Esophagus mucosa (tissue), 1 donor: ENCODE measurements around the gene PERM1. TPM values are rescaled to one million over a fixed set of nuclear protein-coding genes. Genes with fewer than 3 reads are reported as not detected.
A peak's percentile ranks its signal among the peaks of the same experiment; 100 is the strongest.

Experiments used
- ATAC-seq: fragments of 200-7000 bp; cut with Tn5 transposase; one replicate; pipeline ENCODE4 v1.9.1; 2020
- total RNA-seq: library from RNA; stranded (reverse); gene quantifications from one replicate; pipeline ENCODE4 v1.2.4, GENCODE V29; 2023
- donor health status: DM: yes; HTN: yes; CAD: no.

PERM1 gene
- total RNA-seq, 1 donor from 2014 or later = not detected

GRCh38 chr1:932776-933602 lies 48.9 kb downstream of the PERM1 start:
- peak; percentile 75 for ATAC-seq

GRCh38 chr1:932173-932510 lies 49.8 kb downstream of the PERM1 start:
- ATAC-seq = no peak

- no peak for ATAC-seq
Observed at GRCh38 chr1:931380-932172, 50.3 kb downstream of the PERM1 start.

DNA sequence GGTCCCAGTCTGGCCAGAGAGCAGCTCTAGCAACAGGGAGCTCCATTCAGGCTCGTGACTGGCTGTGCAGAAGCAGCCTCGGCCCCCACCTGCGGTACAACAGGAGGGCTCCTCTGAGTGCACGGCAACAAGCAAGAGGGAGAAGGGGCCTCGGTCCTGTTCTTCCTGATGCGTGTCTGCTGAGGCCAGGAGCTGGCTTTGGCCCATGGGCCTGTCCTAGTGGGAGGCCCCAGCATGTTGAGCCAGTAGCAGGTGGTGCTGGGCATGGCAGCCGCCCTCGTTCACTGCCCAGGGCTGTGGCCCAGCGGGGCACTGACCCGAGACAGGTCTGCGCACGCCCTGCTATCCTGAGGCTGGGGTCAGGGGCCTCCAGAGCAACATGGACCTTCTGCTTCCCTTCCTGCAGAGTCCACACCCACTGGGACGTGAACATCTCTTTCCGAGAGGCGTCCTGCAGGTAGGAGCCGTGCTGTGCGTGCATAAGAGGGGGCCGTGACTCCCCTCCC lies 51.2 kb downstream of the PERM1 start:
- ATAC-seq = no peak

DNA sequence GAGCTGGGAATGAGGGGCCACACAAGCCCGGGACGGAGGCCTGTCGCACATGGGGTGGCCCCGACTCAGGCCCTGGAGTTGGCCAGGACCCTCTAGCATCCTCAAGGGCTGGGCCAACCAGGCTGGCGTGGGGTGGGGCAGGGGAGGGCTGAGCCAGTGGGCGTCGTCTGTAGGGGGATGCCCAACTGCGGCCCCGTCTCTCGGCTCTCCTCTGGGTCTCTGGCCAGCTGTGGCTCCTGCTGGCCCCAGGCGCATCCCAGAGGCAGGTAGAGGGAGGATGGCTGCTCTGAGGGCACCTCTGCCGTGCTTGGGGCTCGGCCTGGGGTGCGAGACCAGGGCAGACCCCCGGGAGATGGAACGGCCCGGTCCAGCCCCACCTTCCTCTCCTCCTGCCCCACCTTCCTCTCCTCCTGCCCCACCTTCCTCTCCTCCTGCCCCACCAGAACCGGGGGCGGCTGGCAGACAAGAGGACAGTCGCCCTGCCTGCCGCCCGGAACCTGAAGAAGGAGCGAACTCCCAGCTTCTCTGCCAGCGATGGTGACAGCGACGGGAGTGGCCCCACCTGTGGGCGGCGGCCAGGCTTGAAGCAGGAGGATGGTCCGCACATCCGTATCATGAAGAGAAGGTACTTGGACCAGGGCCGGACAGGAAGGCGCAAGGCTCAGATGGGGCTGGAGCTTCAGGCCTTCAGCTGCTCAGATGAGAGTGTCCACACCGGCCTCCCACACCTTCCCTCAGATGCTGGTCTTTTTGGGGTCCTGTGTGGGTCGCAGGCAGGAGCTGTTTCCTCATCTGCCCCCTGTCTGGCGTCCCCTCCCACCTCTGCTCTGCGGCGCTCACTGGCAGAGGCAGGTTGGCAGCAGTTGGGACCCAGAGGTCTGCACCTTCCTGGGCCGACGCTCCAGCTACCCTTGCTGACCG lies 51.9 kb downstream of the PERM1 start:
- no peak for ATAC-seq

- no peak for ATAC-seq
Observed at GRCh38 chr1:928825-929661, 52.9 kb downstream of the PERM1 start.

DNA sequence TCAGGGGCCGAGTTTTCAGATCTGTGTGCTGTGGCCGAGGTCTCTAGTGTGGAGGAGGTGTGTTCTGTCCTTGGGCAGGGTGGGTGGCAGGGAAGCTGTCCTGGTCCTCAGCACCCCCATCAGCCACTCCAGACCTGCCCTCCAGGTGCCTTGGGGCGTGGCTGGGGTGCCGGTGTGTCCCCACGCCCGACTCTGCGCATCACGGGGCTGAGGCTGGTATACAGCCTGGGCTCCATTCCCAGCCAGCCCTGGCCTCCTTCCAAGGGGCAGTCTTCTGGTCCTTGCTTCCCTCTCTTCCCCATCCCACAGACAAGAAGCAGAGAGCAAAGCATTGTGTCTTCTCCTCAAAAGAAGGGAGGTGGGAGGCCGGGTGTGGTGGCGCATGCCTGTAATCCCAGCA lies 54.1 kb downstream of the PERM1 start:
- ATAC-seq = no peak

GRCh38 chr1:927234-927633 lies 54.7 kb downstream of the PERM1 start:
- no peak for ATAC-seq

GRCh38 chr1:925561-926421 lies 56.1 kb downstream of the PERM1 start:
- no peak for ATAC-seq

Other genes with a start within 250 kb of the PERM1 start
- 0.52 TPM for gene SAMD11, start 58.2 kb downstream of the PERM1 start, total RNA-seq
- gene NOC2L, start 22.8 kb downstream of the PERM1 start, total RNA-seq = 68.1 TPM
- gene KLHL17, start 21.5 kb downstream of the PERM1 start, total RNA-seq = 5.8 TPM
- gene PLEKHN1, start 15.6 kb downstream of the PERM1 start, total RNA-seq = 26.4 TPM
- gene HES4, start 18.0 kb upstream of the PERM1 start, total RNA-seq = 15.7 TPM
- 12.1 TPM for gene ISG15, start 31.4 kb upstream of the PERM1 start, total RNA-seq
- 41.0 TPM for gene AGRN, start 38.0 kb upstream of the PERM1 start, total RNA-seq
- 22.3 TPM for gene RNF223, start 92.2 kb upstream of the PERM1 start, total RNA-seq
- 9.4 TPM for gene C1orf159, start 134.0 kb upstream of the PERM1 start, total RNA-seq
- 1.0 TPM for gene TTLL10, start 191.8 kb upstream of the PERM1 start, total RNA-seq
- 16.3 TPM for gene TNFRSF18, start 224.5 kb upstream of the PERM1 start, total RNA-seq
- gene TNFRSF4, start 232.1 kb upstream of the PERM1 start, total RNA-seq = 0.36 TPM
- gene SDF4, start 249.9 kb upstream of the PERM1 start, total RNA-seq = 69.9 TPM